Omental fat pad (tissue), 4 donors: Measurements from ENCODE around the gene LIME1. TPM values are rescaled to one million over a fixed set of nuclear protein-coding genes. Genes with fewer than 3 reads are reported as not detected.

Experiments
- ATAC-seq: fragments of 150-250 bp; one replicate; pipeline ENCODE4 v1.9.1; 2016; ENCODE audit warnings: mild to moderate bottlenecking, moderate library complexity; ENCODE audit not compliant: low FRiP score
- DNase-seq: peaks from one replicate; pipeline ENCODE4 v3.0.0-alpha.2; 2019; ENCODE audit warnings: low spot score
- total RNA-seq, 4 donors: library from RNA; depleted of rRNA; stranded (reverse); fragments of >200 nt; gene quantifications; one replicate each; pipeline ENCODE4 v1.1.0, GENCODE V29; 2016
- TF ChIP-seq, protein P1 (sequence below), 3 donors: fragments of 450-650 bp; IDR thresholded peaks; one replicate each; pipeline ENCODE4 v1.5.1; 2016 to 2017; ENCODE audit warnings: antibody characterized with exemption in 3 of 3, mild to moderate bottlenecking in 3 of 3, moderate library complexity in 2 of 3

The LIME1 gene
- total RNA-seq, 4 donors from 2014 or later: 7.4 to 21.1 (median 14.0) TPM

DNA sequence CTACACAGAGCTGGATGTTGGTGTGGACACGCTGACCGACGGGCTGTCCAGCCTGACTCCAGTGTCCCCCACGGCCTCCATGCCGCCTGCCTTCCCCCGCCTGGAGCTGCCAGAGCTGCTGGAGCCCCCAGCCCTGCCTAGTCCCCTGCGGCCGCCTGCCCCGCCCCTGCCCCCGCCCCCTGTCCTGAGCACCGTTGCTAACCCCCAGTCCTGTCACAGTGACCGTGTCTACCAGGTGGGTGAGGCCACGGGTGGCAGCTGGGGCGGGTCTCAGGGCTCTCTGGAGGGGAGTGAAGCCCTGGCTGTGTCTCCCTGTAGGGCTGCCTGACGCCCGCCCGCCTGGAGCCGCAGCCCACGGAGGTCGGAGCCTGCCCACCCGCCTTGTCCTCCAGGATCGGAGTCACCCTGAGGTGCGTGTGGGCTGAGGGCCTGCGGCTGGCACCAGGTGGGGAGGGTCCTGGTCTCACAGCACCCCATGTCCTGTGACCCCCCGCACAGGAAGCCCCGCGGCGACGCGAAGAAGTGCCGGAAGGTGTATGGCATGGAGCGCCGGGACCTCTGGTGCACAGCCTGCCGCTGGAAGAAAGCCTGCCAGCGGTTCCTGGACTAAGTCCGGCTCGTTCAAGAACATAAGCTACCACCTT, 6.0 kb downstream of the LIME1 start:
- ATAC-seq: no peak
- TF ChIP-seq, protein P1, sequence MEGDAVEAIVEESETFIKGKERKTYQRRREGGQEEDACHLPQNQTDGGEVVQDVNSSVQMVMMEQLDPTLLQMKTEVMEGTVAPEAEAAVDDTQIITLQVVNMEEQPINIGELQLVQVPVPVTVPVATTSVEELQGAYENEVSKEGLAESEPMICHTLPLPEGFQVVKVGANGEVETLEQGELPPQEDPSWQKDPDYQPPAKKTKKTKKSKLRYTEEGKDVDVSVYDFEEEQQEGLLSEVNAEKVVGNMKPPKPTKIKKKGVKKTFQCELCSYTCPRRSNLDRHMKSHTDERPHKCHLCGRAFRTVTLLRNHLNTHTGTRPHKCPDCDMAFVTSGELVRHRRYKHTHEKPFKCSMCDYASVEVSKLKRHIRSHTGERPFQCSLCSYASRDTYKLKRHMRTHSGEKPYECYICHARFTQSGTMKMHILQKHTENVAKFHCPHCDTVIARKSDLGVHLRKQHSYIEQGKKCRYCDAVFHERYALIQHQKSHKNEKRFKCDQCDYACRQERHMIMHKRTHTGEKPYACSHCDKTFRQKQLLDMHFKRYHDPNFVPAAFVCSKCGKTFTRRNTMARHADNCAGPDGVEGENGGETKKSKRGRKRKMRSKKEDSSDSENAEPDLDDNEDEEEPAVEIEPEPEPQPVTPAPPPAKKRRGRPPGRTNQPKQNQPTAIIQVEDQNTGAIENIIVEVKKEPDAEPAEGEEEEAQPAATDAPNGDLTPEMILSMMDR (IDR thresholded peaks at IDR 0.05): no peak
- no peak for DNase-seq

DNA sequence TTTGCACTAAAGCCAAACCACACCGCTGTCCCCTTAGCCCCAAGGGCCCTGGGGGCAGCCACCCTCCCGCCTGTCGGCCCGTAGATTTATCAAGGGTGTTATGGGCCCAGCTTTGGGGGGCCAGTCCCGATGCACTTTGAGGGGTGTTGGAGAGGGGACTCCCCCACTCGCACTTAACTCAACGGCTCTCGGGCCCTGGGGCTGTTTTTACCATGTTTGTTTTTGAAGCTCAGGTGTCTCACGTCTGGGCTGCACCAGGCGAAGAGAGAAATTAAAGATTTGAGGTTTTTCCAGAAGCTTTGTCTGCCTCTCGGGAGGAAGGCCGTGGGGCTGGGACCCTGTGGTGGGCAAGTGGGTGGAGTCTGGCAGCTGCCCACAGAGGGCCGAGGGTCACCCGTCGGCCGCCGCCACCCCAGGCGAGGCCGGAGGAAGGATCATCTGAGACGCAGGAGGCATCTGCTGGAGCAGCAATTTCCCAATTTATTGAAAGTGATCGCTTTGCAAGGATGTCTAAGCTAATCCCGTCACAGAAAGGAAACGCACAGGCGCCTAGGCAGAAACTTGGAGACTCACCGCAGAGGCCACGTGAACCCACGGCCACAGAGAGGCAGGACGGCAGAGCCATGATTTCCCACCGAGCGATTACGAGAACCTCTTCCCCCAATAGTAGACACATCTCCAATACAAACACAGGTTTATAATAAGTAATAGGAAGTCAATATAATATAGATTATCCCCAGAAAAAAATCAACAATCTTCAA, 6.9 kb downstream of the LIME1 start:
- TF ChIP-seq, protein P1 (IDR thresholded peaks at IDR 0.05): no peak
- ATAC-seq: no peak
- no peak for DNase-seq

DNA sequence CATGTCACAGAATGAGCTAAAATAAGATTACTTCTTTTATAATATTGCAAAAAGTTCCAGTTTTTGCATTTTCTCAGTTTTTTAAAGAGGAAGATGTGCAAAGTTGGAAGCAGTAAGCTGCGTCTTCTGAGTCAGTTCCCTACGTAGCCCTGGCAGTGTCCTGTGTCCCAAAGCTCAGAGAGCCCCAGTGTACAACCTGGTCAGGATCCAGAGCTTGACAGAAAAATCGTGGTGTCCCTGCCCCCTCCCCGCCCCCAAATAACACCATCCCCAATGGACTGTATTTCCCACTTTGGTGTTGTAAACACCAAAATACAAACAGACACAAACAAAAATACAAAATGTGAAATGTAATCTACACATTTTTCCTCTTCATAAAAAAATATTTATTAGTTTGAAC, 7.7 kb downstream of the LIME1 start:
- DNase-seq: no peak
- TF ChIP-seq, protein P1 (IDR thresholded peaks at IDR 0.05): no peak
- ATAC-seq: no peak

DNA sequence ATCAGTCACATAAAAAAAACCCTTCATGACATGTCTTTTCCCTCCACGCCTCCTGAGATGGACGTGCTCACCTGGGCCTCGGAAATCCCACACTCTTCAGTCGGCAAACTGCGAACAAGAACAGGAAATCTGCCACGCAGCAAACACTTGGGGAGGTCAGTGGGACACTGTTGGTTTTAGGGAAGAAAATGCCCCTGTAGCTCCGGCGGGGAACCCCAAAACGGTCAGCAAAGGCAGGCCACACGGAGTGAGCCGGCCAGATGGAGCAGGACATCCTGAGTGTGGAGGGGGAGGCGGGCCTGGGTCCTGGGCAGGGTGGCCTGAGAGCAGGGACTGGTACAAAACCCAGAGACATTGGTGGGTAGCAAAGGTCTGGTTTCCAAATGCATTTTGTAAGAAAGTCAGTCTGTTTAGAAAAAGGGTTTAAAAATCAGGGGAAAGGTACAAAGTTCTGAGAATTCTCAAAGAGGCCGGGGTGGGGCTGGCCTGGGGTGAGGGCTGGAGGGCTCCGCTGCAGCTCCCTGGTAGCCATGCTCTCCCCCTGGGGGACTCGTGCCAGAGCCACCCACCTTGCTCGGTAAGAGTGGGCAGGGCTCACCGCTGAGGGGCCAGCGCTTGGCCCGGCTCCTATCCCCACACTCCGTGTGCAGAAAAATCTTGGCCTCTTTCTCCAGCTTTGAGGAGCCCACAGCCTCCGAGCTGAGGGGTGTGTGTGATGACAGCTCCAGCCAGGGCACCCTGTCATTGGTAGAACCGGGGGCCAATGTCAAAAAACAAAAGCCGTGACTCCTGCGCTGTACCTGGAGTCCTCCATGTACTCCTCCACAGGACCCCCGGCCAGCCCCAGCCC, 8.3 kb downstream of the LIME1 start:
- DNase-seq (no peak), ATAC-seq (no peak)
- TF ChIP-seq, protein P1 (IDR thresholded peaks at IDR 0.05): no peak

DNA sequence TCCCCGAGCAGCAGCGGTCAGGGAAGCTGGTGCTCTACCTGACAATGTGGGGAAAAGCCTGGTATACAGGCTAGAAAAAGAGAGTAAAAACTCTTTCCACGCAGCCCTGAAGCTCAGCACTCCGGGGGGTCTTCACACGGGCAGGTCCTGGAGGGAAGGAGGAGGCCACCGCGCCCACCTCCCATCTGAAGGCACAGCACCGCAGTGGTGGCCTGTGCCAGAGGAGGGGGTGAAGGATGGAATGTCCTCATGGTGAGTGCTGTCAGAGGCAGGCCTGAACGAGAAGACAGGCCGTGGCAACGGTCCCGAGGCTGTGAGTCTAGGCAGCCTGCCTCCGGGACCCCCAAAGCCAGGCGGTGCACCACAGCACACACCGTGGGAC, 9.0 kb downstream of the LIME1 start:
- DNase-seq (no peak), ATAC-seq (no peak)
- TF ChIP-seq, protein P1 (IDR thresholded peaks at IDR 0.05): no peak

DNA sequence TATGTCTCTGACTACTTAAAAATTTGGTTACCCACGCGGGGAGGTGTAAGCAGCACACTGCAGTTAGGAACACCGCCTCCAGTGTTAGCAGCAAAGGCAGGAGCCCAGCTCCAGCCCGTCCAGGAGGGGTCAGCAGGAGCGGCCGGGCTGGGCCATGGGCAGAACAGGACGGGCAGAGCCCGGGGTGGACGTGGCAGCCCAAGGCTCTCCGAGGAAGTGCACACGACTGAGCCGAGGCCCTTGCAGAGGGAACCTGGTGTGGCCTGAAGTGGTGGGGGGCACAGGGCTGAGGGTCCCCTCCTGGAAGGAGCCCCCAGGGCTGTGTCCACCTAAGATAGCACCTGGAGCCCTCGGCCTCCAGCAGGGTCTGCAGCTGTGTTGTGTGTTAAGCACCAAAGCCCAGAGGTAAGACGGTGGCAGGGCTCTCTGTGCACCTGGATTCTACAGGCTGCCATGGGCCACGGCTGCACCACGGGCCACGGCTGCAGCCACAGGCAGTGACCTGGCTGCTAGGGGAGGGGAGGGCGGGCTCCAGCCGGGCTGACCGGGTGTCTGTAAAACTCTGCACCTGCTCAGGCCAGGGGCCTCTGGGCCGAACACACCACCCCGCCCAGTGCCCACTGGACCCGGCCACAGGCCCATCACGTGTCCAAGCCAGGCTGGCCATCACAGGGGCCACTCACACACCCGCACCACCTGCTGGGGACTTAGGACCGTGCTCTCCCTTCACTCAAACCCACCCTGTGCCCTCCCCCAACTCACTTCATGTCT, 9.7 kb downstream of the LIME1 start:
- no peak for ATAC-seq
- no peak for DNase-seq
- TF ChIP-seq, protein P1 (IDR thresholded peaks at IDR 0.05): no peak
